Measurements from ENCODE around the gene COBLL1.

- no peak for TF ChIP-seq MAX (IDR thresholded peaks at IDR 0.05)
- no peak for TF ChIP-seq REST (IDR thresholded peaks at IDR 0.05; ENCODE audit: low read depth)
- TF ChIP-seq EP300 (IDR thresholded peaks at IDR 0.05; ENCODE audit: borderline replicate concordance): no peak
- no peak for TF ChIP-seq TAF1 (IDR thresholded peaks at IDR 0.05; ENCODE audit: low read depth)
Observed at GRCh38 chr2:164770421-164770916, 71.2 kb downstream of the COBLL1 start.

Data from Ishikawa (cell line).